Neuronal stem cell (in vitro differentiated cells): ENCODE data around the gene PIP5K1A.
A peak's percentile ranks its signal among the peaks of the same experiment; 100 is the strongest.
"Not testable (repeated sequence)": the region's sequence is repeated elsewhere in the genome, so short reads cannot be mapped to it uniquely, and the experiment has no call there.

Experiments used
- DNase-seq: peaks from one replicate; pipeline ENCODE4 v3.0.0-alpha.2; 2013; ENCODE audit warnings: low spot score
- H2AFZ ChIP-seq: one replicate; pipeline ENCODE4 v1.6.1; 2013; ENCODE audit warnings: mild to moderate bottlenecking, low read length, inconsistent platforms
- H2AK5ac ChIP-seq: 2 replicates; pipeline ENCODE4 v1.6.1; 2013; ENCODE audit warnings: low read depth, mild to moderate bottlenecking, inconsistent platforms, low read length, moderate library complexity, mixed read lengths
- H2BK120ac ChIP-seq: 2 replicates; pipeline ENCODE4 v1.6.1; 2013; ENCODE audit warnings: low read depth, mild to moderate bottlenecking, inconsistent platforms, low read length, moderate library complexity, mixed read lengths
- H2BK12ac ChIP-seq: one replicate; pipeline ENCODE4 v1.6.1; 2013; ENCODE audit warnings: low read length, inconsistent platforms
- H2BK15ac ChIP-seq: 2 replicates; pipeline ENCODE4 v1.6.1; 2013; ENCODE audit warnings: mild to moderate bottlenecking, low read length, inconsistent platforms, mixed read lengths
- H2BK5ac ChIP-seq: one replicate; pipeline ENCODE4 v1.6.1; 2013; ENCODE audit warnings: inconsistent platforms, mild to moderate bottlenecking, low read length, moderate library complexity
- H3K14ac ChIP-seq: one replicate; pipeline ENCODE4 v1.6.1; 2013; ENCODE audit warnings: low read length, inconsistent platforms
- H3K18ac ChIP-seq: 2 replicates; pipeline ENCODE4 v1.6.1; 2013; ENCODE audit warnings: low read length, inconsistent platforms
- H3K23ac ChIP-seq: 2 replicates; pipeline ENCODE4 v1.6.1; 2013; ENCODE audit warnings: low read depth, mild to moderate bottlenecking, mixed read lengths, low read length, inconsistent platforms; ENCODE audit not compliant: poor library complexity
- H3K27ac ChIP-seq: replicated peaks from 3 replicates; pipeline ENCODE4 v1.5.1; 2013; ENCODE audit warnings: low read length, inconsistent platforms
- H3K27me3 ChIP-seq, 3 experiments: 2 replicates each; pipeline ENCODE4 v1.6.1; 2013; ENCODE audit warnings: low read length in 3 of 3, mild to moderate bottlenecking in 2 of 3, inconsistent platforms in 1 of 3, low read depth in 1 of 3, mixed read lengths in 1 of 3, moderate library complexity in 1 of 3; ENCODE audit not compliant: control insufficient read depth in 3 of 3, insufficient read depth in 3 of 3
- H3K36me3 ChIP-seq, 2 donors: replicated peaks in 1 of 2; 2 replicates each; pipeline ENCODE4 v1.6.1; 2013; ENCODE audit warnings: low read length in 2 of 2; ENCODE audit not compliant: control insufficient read depth in 2 of 2, insufficient read depth in 2 of 2
- H3K4ac ChIP-seq: 2 replicates; pipeline ENCODE4 v1.6.1; 2013; ENCODE audit warnings: inconsistent platforms, mild to moderate bottlenecking, low read length, moderate library complexity
- H3K4me1 ChIP-seq, 2 donors: 1 replicate in 1 of 2; 2 replicates in 1 of 2; pipeline ENCODE4 v1.6.1; 2013; ENCODE audit warnings: low read length in 2 of 2, low read depth in 1 of 2; ENCODE audit not compliant: control insufficient read depth in 2 of 2, insufficient read depth in 1 of 2
- H3K4me2 ChIP-seq: one replicate; pipeline ENCODE4 v1.6.1; 2013; ENCODE audit warnings: mild to moderate bottlenecking, low read length, inconsistent platforms; ENCODE audit not compliant: insufficient read depth, poor library complexity, severe bottlenecking
- H3K4me3 ChIP-seq, 2 donors: 2 replicates each; pipeline ENCODE4 v1.5.1; 2013; ENCODE audit warnings: low read length in 2 of 2, mild to moderate bottlenecking in 2 of 2, inconsistent platforms in 1 of 2, moderate library complexity in 1 of 2
- H3K79me1 ChIP-seq: one replicate; pipeline ENCODE4 v1.6.1; 2013; ENCODE audit warnings: low read depth, mild to moderate bottlenecking, inconsistent platforms, low read length, moderate library complexity
- H3K9ac ChIP-seq: one replicate; pipeline ENCODE4 v1.6.1; 2013; ENCODE audit warnings: mild to moderate bottlenecking, low read depth, low read length, inconsistent platforms; ENCODE audit not compliant: poor library complexity
- H3K9me3 ChIP-seq, 2 donors: replicated peaks in 1 of 2; 2 replicates each; pipeline versions ENCODE3 to v1.6.1; 2013; ENCODE audit warnings: low read length in 2 of 2, mild to moderate bottlenecking in 2 of 2, inconsistent platforms in 1 of 2, low read depth in 1 of 2, mixed read lengths in 1 of 2, moderate library complexity in 1 of 2; ENCODE audit not compliant: control insufficient read depth in 2 of 2, insufficient read depth in 1 of 2
- H4K8ac ChIP-seq: one replicate; pipeline ENCODE4 v1.6.1; 2013; ENCODE audit warnings: low read depth, mild to moderate bottlenecking, inconsistent platforms, low read length, moderate library complexity
- H4K91ac ChIP-seq: one replicate; pipeline ENCODE4 v1.6.1; 2013; ENCODE audit warnings: low read length, low read depth, mild to moderate bottlenecking, inconsistent platforms; ENCODE audit not compliant: poor library complexity
- WGBS, 2 donors: extraction: QIAGEN DNeasy Blood & Tissue Kit; methylation state at CpG; one replicate each; pipeline ENCODE4 v1.1.7; 2013; ENCODE audit warnings: missing lambda C conversion rate in 2 of 2, mixed read lengths in 1 of 2; ENCODE audit not compliant: insufficient read length in 2 of 2, insufficient replicate concordance in 1 of 2; ENCODE audit errors: extremely low coverage in 2 of 2; 5-methylcytosine and 5-hydroxymethylcytosine counted together

Gene PIP5K1A

DNA sequence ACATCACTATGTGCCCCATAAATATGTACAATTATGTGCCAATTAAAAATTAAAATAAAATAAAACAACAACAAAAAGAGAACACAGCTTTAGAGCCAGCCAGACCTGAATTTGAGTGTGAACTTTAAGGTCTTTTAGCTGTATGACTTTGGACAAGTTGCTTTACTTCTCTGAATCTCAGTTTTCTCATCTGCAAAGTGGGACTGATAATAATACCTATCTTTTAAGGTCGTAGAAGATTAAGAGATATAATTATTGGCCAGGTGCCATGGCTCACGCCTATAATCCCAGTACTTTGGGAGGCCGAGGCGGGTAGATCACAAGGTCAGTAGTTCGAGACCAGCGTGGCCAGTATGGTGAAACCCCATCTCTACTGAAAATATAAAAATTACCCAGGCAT, 5.0 kb upstream of the PIP5K1A start:
- H3K27ac ChIP-seq = no peak overlapping the region
- no peak overlapping the region for H3K4me2 ChIP-seq
- peaks cover 0 to 7% of the 10 kb centered on the region in 2 donors for H3K4me1 ChIP-seq
- no peak overlapping the region for H3K4me3 ChIP-seq
- no peaks in the 10 kb centered on the region for H3K79me1 ChIP-seq
- no peak overlapping the region for H4K8ac ChIP-seq
- no peaks in the 10 kb centered on the region for H3K9me3 ChIP-seq
- H2BK12ac ChIP-seq = no peak overlapping the region
- H3K14ac ChIP-seq = no peak overlapping the region
- no peak overlapping the region for H2BK15ac ChIP-seq
- H4K91ac ChIP-seq = no peak overlapping the region
- no peaks in the 10 kb centered on the region for H3K27me3 ChIP-seq
- H3K9ac ChIP-seq = no peak overlapping the region
- no CpG with 5 or more reads among the region's 6 CpGs for WGBS, 2 donors
- no peak overlapping the region for H2AFZ ChIP-seq
- no peak for DNase-seq
- H3K23ac ChIP-seq = no peak overlapping the region
- no peak overlapping the region for H2BK5ac ChIP-seq
- H3K4ac ChIP-seq = no peak overlapping the region
- H2AK5ac ChIP-seq = no peak overlapping the region
- peaks cover 0 to 2% of the 10 kb centered on the region in 2 donors for H3K36me3 ChIP-seq
- no peak overlapping the region for H2BK120ac ChIP-seq
- H3K18ac ChIP-seq = no peak overlapping the region

DNA sequence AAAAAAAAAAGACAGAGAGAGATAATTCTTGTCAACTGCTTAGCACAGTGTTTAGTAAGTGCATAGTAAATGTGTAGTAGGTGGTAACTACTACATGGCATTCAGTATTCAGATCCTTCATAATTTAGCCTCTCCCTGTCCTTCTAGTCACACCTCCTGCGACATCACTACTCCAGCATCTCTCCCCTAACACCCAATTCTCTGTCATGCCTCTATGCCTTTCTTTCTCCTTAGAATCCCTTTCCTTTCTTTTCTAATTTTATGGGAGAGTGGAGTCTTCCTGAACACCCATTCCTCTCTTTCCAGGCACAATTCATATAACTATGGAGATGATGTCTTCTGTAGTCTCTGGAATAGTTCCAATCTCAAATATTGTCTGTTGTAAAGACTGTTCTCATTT, 4.5 kb upstream of the PIP5K1A start:
- H3K9me3 ChIP-seq = no peaks in the 10 kb centered on the region
- H2AK5ac ChIP-seq = no peak overlapping the region
- peaks cover 0 to 5% of the 10 kb centered on the region in 2 donors for H3K4me1 ChIP-seq
- no peak overlapping the region for H3K4ac ChIP-seq
- peaks cover under 1% of the 10 kb centered on the region for H3K79me1 ChIP-seq
- H3K18ac ChIP-seq = no peak overlapping the region
- no peak overlapping the region for H2BK120ac ChIP-seq
- no peak overlapping the region for H2BK15ac ChIP-seq
- H2AFZ ChIP-seq = no peak overlapping the region
- no peak overlapping the region for H4K8ac ChIP-seq
- no peak overlapping the region for H3K4me2 ChIP-seq
- no peak overlapping the region for H3K14ac ChIP-seq
- DNase-seq = no peak
- no peak overlapping the region for H3K4me3 ChIP-seq
- H2BK12ac ChIP-seq = no peak overlapping the region
- H4K91ac ChIP-seq = no peak overlapping the region
- no peak overlapping the region for H3K9ac ChIP-seq
- H3K23ac ChIP-seq = no peak overlapping the region
- H3K27ac ChIP-seq = no peak overlapping the region
- H3K36me3 ChIP-seq = no peaks in the 10 kb centered on the region
- H2BK5ac ChIP-seq = no peak overlapping the region
- WGBS, 2 donors = no CpG with 5 or more reads among the region's 1 CpG
- no peaks in the 10 kb centered on the region for H3K27me3 ChIP-seq

DNA sequence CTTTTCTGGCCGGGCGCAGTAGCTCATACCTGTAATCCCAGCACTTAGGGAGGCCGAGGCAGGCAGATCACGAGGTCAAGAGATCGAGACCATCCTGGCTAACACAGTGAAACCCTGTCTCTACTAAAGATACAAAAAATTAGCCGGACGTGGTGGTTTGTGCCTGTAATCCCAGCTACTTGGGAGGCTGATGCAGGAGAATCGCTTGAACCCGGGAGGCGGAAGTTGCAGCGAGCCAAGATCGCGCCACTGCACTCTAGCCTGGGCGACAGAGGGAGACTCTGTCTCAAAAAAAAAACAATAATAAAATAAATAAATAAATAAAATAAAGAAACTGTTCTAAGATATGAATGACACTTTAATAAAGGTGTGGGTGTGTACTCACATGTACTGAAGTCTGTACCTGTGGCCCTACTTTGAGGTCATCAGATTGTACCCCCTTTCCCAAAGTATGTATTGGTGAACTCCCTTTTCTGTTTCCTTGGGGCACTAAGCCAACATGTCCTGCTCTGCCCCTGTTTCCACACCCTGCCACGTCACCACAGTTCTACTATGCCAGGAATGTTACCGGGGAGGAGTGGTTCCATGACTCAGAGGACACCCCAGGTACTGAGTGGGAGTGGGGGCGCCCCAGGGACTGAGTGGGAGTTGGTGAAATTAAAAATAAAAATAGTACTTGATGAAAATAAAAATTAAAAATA, 3.3 kb upstream of the PIP5K1A start:
- H4K8ac ChIP-seq = not testable (repeated sequence)

DNA sequence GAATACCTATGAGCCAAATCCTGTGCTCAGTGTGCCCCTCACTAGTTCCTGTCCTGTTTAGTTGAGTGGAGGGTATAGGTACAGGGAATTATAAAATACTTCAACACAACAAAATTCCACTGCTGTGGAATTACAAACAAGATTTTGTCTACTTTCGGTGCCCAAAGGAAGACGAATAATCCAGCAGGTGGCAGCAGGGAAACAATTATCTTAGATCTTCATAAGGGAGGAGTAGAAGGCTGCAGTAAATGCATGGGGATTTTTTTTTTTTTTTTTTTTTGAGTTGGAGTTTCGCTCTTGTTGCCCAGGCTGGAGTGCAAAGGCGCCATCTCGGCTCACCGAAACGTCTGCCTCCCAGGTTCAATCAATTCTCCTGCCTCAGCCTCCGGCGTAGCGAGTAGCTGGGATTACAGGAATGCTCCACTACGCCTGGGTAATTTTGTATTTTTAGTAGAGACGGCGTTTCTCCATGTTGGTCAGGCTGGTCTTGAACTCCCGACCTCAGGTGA, 2.0 kb upstream of the PIP5K1A start:
- Histone ChIP-seq H2AK5ac (no peak overlapping the region), H3K79me1 (peaks cover 2% of the 10 kb centered on the region), H3K4me2 (no peak overlapping the region), H2BK120ac (no peak overlapping the region), H3K27ac (no peak overlapping the region), H4K8ac (no peak overlapping the region), H3K4me1 (peaks cover 2 to 5% of the 10 kb centered on the region in 2 donors), H3K36me3 (peaks cover 0 to 6% of the 10 kb centered on the region in 2 donors), H3K4me3 (no peak overlapping the region), H2BK5ac (no peak overlapping the region), H4K91ac (no peak overlapping the region), H2AFZ (peak overlapping the region; percentile 8), H3K27me3 (no peaks in the 10 kb centered on the region), H3K9me3 (no peaks in the 10 kb centered on the region), H3K9ac (no peak overlapping the region), H2BK12ac (no peak overlapping the region), H2BK15ac (no peak overlapping the region), H3K23ac (no peak overlapping the region), H3K18ac (no peak overlapping the region), H3K4ac (no peak overlapping the region), H3K14ac (no peak overlapping the region)
- no CpG with 5 or more reads among the region's 14 CpGs for WGBS, 2 donors
- DNase-seq = peak; percentile 45

More for the DNA sequence above, 3.3 kb upstream of the PIP5K1A start:
- not testable (repeated sequence) for H3K27ac ChIP-seq, H3K9me3 ChIP-seq, H3K36me3 ChIP-seq, H3K18ac ChIP-seq, H3K4me3 ChIP-seq, H3K9ac ChIP-seq, H2BK120ac ChIP-seq, H3K4me1 ChIP-seq, H3K4me2 ChIP-seq, H2AFZ ChIP-seq, H3K23ac ChIP-seq, H2BK5ac ChIP-seq, H3K79me1 ChIP-seq, H3K14ac ChIP-seq, H3K4ac ChIP-seq, H4K91ac ChIP-seq, H2BK12ac ChIP-seq, H2AK5ac ChIP-seq, DNase-seq, H2BK15ac ChIP-seq, H3K27me3 ChIP-seq
- WGBS, 2 donors = no CpG with 5 or more reads among the region's 17 CpGs
